ENCODE results near the gene MOSPD3.

- TF ChIP-seq, protein P1, sequence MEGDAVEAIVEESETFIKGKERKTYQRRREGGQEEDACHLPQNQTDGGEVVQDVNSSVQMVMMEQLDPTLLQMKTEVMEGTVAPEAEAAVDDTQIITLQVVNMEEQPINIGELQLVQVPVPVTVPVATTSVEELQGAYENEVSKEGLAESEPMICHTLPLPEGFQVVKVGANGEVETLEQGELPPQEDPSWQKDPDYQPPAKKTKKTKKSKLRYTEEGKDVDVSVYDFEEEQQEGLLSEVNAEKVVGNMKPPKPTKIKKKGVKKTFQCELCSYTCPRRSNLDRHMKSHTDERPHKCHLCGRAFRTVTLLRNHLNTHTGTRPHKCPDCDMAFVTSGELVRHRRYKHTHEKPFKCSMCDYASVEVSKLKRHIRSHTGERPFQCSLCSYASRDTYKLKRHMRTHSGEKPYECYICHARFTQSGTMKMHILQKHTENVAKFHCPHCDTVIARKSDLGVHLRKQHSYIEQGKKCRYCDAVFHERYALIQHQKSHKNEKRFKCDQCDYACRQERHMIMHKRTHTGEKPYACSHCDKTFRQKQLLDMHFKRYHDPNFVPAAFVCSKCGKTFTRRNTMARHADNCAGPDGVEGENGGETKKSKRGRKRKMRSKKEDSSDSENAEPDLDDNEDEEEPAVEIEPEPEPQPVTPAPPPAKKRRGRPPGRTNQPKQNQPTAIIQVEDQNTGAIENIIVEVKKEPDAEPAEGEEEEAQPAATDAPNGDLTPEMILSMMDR (IDR thresholded peaks at IDR 0.05) = no peak
- TF ChIP-seq POLR2A (IDR thresholded peaks at IDR 0.05) (no peak), POLR2AphosphoS5 (IDR thresholded peaks at IDR 0.05) (no peak)
These were observed 35.2 kb upstream of the MOSPD3 start for GRCh38 chr7:100577103-100577502.
